ENCODE results near the gene ASB9. TPM values are rescaled to one million over a fixed set of nuclear protein-coding genes. Genes with fewer than 3 reads are reported as not detected.
A peak's percentile ranks its signal among the peaks of the same experiment; 100 is the strongest.
"Not testable (repeated sequence)": the region's sequence is repeated elsewhere in the genome, so short reads cannot be mapped to it uniquely, and the experiment has no call there.

Gene ASB9
- total RNA-seq, 1 donor from 2014 or later = not detected

- FAIRE-seq (no peak), DNase-seq (ENCODE audit: low read depth) (peak; percentile 0)
- no peak for TF ChIP-seq CTCF (IDR thresholded peaks at IDR 0.05; ENCODE audit: insufficient read depth, low read length, severe bottlenecking)
- no peak overlapping the region for H3K4me3 ChIP-seq (ENCODE audit: low read depth, low read length)
- no peaks in the 10 kb centered on the region for H3K36me3 ChIP-seq (ENCODE audit: control insufficient read depth, insufficient read depth, low read length)
- no peaks in the 10 kb centered on the region for H3K27me3 ChIP-seq (ENCODE audit: control insufficient read depth, insufficient read depth, low read length)
Measured at GRCh38 chrX:15202454-15203177, 67.3 kb downstream of the ASB9 start.

- no peaks in the 10 kb centered on the region for H3K27me3 ChIP-seq (ENCODE audit: control insufficient read depth, insufficient read depth, low read length)
- FAIRE-seq (no peak), DNase-seq (ENCODE audit: low read depth) (no peak)
- H3K36me3 ChIP-seq (ENCODE audit: control insufficient read depth, insufficient read depth, low read length) = no peaks in the 10 kb centered on the region
- H3K4me3 ChIP-seq (ENCODE audit: low read depth, low read length) = no peak overlapping the region
- TF ChIP-seq CTCF (IDR thresholded peaks at IDR 0.05; ENCODE audit: insufficient read depth, low read length, severe bottlenecking) = no peak
Measured at GRCh38 chrX:15200871-15201270, 69.0 kb downstream of the ASB9 start.

- FAIRE-seq; H3K4me3 ChIP-seq (ENCODE audit: low read depth, low read length); H3K36me3 ChIP-seq (ENCODE audit: control insufficient read depth, insufficient read depth, low read length); H3K27me3 ChIP-seq (ENCODE audit: control insufficient read depth, insufficient read depth, low read length); DNase-seq (ENCODE audit: low read depth): not testable (repeated sequence)
Measured at GRCh38 chrX:15198608-15199202, 71.2 kb downstream of the ASB9 start.

- FAIRE-seq (no peak), DNase-seq (ENCODE audit: low read depth) (no peak)
- no peaks in the 10 kb centered on the region for H3K36me3 ChIP-seq (ENCODE audit: control insufficient read depth, insufficient read depth, low read length)
- no peak for TF ChIP-seq CTCF (IDR thresholded peaks at IDR 0.05; ENCODE audit: insufficient read depth, low read length, severe bottlenecking)
- no peak overlapping the region for H3K4me3 ChIP-seq (ENCODE audit: low read depth, low read length)
- H3K27me3 ChIP-seq (ENCODE audit: control insufficient read depth, insufficient read depth, low read length) = no peaks in the 10 kb centered on the region
Measured at GRCh38 chrX:15194146-15194545, 75.7 kb downstream of the ASB9 start.

Other genes starting within 250 kb of the ASB9 start
- gene ASB11, start 45.6 kb upstream of the ASB9 start, total RNA-seq = not detected in 2 replicates
- 45.0 and 67.0 TPM in 2 replicates for gene PIGA, start 65.4 kb upstream of the ASB9 start, total RNA-seq
- gene VEGFD, start 114.3 kb upstream of the ASB9 start, total RNA-seq = 0.26 TPM in 2 replicates
- gene PIR, start 223.2 kb upstream of the ASB9 start, total RNA-seq = 23.7 and 35.8 TPM in 2 replicates
- not detected in 2 replicates for gene BMX, start 230.7 kb upstream of the ASB9 start, total RNA-seq

All from bronchial epithelial cell (primary cell).